H9 (cell line): ENCODE results near the gene RPS6KB2. TPM values are rescaled to one million over a fixed set of nuclear protein-coding genes. Genes with fewer than 3 reads are reported as not detected.
A peak's percentile ranks its signal among the peaks of the same experiment; 100 is the strongest.

ENCODE experiments used
- DNase-seq: peaks from one replicate; pipeline ENCODE4 v3.0.0-alpha.2; 2017
- H2AFZ ChIP-seq: one replicate; pipeline ENCODE4 v1.6.1; 2013; ENCODE audit warnings: mild to moderate bottlenecking, low read length, control low read depth, moderate library complexity
- H2AK5ac ChIP-seq: 2 replicates; pipeline ENCODE4 v1.6.1; 2013; ENCODE audit warnings: low read length, control low read depth, mixed read lengths; ENCODE audit not compliant: insufficient read length
- H2BK120ac ChIP-seq: one replicate; pipeline ENCODE4 v1.6.1; 2013; ENCODE audit warnings: low read depth, mild to moderate bottlenecking, low read length, control low read depth, inconsistent platforms; ENCODE audit not compliant: poor library complexity, severe bottlenecking
- H2BK12ac ChIP-seq: 2 replicates; pipeline ENCODE4 v1.6.1; 2013; ENCODE audit warnings: low read length, control low read depth, mixed read lengths, low read depth; ENCODE audit not compliant: insufficient read length
- H2BK15ac ChIP-seq: 2 replicates; pipeline ENCODE4 v1.6.1; 2013; ENCODE audit warnings: low read depth, low read length, control low read depth
- H2BK20ac ChIP-seq: one replicate; pipeline ENCODE4 v1.6.1; 2013; ENCODE audit warnings: low read depth, mild to moderate bottlenecking, low read length, control low read depth, inconsistent platforms; ENCODE audit not compliant: poor library complexity, severe bottlenecking
- H2BK5ac ChIP-seq: 2 replicates; pipeline ENCODE4 v1.6.1; 2013; ENCODE audit warnings: low read length, control low read depth, mixed read lengths; ENCODE audit not compliant: insufficient read length
- H3K14ac ChIP-seq: 2 replicates; pipeline ENCODE4 v1.6.1; 2013; ENCODE audit warnings: low read length, control low read depth; ENCODE audit not compliant: insufficient read depth
- H3K18ac ChIP-seq: 2 replicates; pipeline ENCODE4 v1.6.1; 2013; ENCODE audit warnings: low read depth, mild to moderate bottlenecking, mixed read lengths, low read length, control low read depth; ENCODE audit not compliant: insufficient read length
- H3K23ac ChIP-seq: 2 replicates; pipeline ENCODE4 v1.6.1; 2013; ENCODE audit warnings: low read length, control low read depth, mixed read lengths, low read depth; ENCODE audit not compliant: insufficient read length
- H3K23me2 ChIP-seq: 2 replicates; pipeline ENCODE4 v1.6.1; 2013; ENCODE audit warnings: low read depth, mild to moderate bottlenecking, mixed read lengths, low read length, control low read depth; ENCODE audit not compliant: insufficient read length, poor library complexity, severe bottlenecking
- H3K27ac ChIP-seq: 2 replicates; pipeline ENCODE4 v1.5.1; 2013; ENCODE audit warnings: low read length, control low read depth, mixed read lengths, low read depth; ENCODE audit not compliant: insufficient read length
- H3K27me3 ChIP-seq: 2 replicates; pipeline ENCODE4 v1.6.1; 2013; ENCODE audit warnings: low read length, control low read depth, inconsistent platforms; ENCODE audit not compliant: insufficient read depth
- H3K4ac ChIP-seq: 2 replicates; pipeline ENCODE4 v1.6.1; 2013; ENCODE audit warnings: low read depth, mild to moderate bottlenecking, control low read depth, inconsistent platforms, low read length, moderate library complexity
- H3K4me1 ChIP-seq: 2 replicates; pipeline ENCODE4 v1.6.1; 2013; ENCODE audit warnings: low read length, control low read depth, inconsistent platforms; ENCODE audit not compliant: insufficient read depth
- H3K4me2 ChIP-seq: 2 replicates; pipeline ENCODE4 v1.6.1; 2013; ENCODE audit warnings: low read length, control low read depth, mixed read lengths; ENCODE audit not compliant: insufficient read length, insufficient read depth
- H3K56ac ChIP-seq: 2 replicates; pipeline ENCODE4 v1.6.1; 2013; ENCODE audit warnings: low read depth, mild to moderate bottlenecking, mixed read lengths, low read length, control low read depth; ENCODE audit not compliant: insufficient read length
- H3K79me1 ChIP-seq: 2 replicates; pipeline ENCODE4 v1.6.1; 2013; ENCODE audit warnings: low read depth, mild to moderate bottlenecking, moderate library complexity, low read length, control low read depth, inconsistent platforms; ENCODE audit not compliant: insufficient read depth, poor library complexity, severe bottlenecking
- H3K79me2 ChIP-seq: 2 replicates; pipeline ENCODE4 v1.6.1; 2013; ENCODE audit warnings: low read length, control low read depth, inconsistent platforms; ENCODE audit not compliant: insufficient read depth
- H3K9ac ChIP-seq: 2 replicates; pipeline ENCODE4 v1.6.1; 2013; ENCODE audit warnings: low read length, control low read depth, mixed read lengths; ENCODE audit not compliant: insufficient read length; ENCODE audit errors: extremely low read depth
- H3K9me3 ChIP-seq: one replicate; pipeline ENCODE4 v1.6.1; 2013; ENCODE audit warnings: low read depth, low read length, inconsistent platforms; ENCODE audit not compliant: control insufficient read depth
- H3T11ph ChIP-seq: one replicate; pipeline ENCODE4 v1.6.1; 2013; ENCODE audit warnings: mild to moderate bottlenecking, low read length, control low read depth, inconsistent platforms
- H4K20me1 ChIP-seq: one replicate; pipeline ENCODE4 v1.6.1; 2013; ENCODE audit not compliant: control insufficient read depth, insufficient read length, insufficient read depth
- H4K5ac ChIP-seq: 2 replicates; pipeline ENCODE4 v1.6.1; 2013; ENCODE audit warnings: low read depth, mild to moderate bottlenecking, mixed read lengths, low read length, control low read depth; ENCODE audit not compliant: insufficient read length
- H4K8ac ChIP-seq: replicated peaks from 2 replicates; pipeline ENCODE4 v1.6.1; 2013; ENCODE audit warnings: low read length, control low read depth, mixed read lengths, low read depth; ENCODE audit not compliant: insufficient read length
- H4K91ac ChIP-seq: 2 replicates; pipeline ENCODE4 v1.6.1; 2013; ENCODE audit warnings: low read depth, mild to moderate bottlenecking, moderate library complexity, mixed read lengths, low read length, control low read depth; ENCODE audit not compliant: insufficient read length
- H3K27ac Mint-ChIP-seq, 3 experiments: 2 replicates in 2 of 3; 3 replicates in 1 of 3; pipeline ENCODE4 v1.8.0; 2020 to 2021; ENCODE audit warnings: mixed read lengths in 3 of 3, mild to moderate bottlenecking in 1 of 3, moderate library complexity in 1 of 3
- H3K27me3 Mint-ChIP-seq: 2 replicates; pipeline ENCODE4 v1.8.0; 2021; ENCODE audit warnings: low read depth, mild to moderate bottlenecking, moderate library complexity, mixed read lengths
- H3K36me3 Mint-ChIP-seq, 3 experiments: 2 replicates in 2 of 3; 3 replicates in 1 of 3; pipeline ENCODE4 v1.8.0; 2020 to 2021; ENCODE audit warnings: low read depth in 3 of 3, mixed read lengths in 3 of 3; ENCODE audit not compliant: insufficient read depth in 1 of 3
- H3K4me1 Mint-ChIP-seq, 2 experiments: 2 replicates each; pipeline ENCODE4 v1.8.0; 2020; ENCODE audit warnings: mixed read lengths in 2 of 2
- H3K4me3 Mint-ChIP-seq, 2 experiments: 2 replicates in 1 of 2; 3 replicates in 1 of 2; pipeline ENCODE4 v1.8.0; 2020 to 2021; ENCODE audit warnings: mild to moderate bottlenecking in 2 of 2, mixed read lengths in 2 of 2, moderate library complexity in 1 of 2
- H3K9me3 Mint-ChIP-seq, 2 experiments: 2 replicates in 1 of 2; 3 replicates in 1 of 2; pipeline ENCODE4 v1.8.0; 2020; ENCODE audit warnings: mild to moderate bottlenecking in 2 of 2, mixed read lengths in 2 of 2, moderate library complexity in 1 of 2
- WGBS: extraction: QIAGEN DNeasy Blood & Tissue Kit; methylation state at CpG from one replicate; pipeline ENCODE4 v1.1.7; 2013; ENCODE audit warnings: missing lambda C conversion rate, low lambda C conversion rate, mixed read lengths; ENCODE audit not compliant: insufficient read length; ENCODE audit errors: extremely low coverage; 5-methylcytosine and 5-hydroxymethylcytosine counted together
- total RNA-seq: library from RNA; stranded (reverse); gene quantifications from 2 replicates; pipeline ENCODE4 v1.2.1, GENCODE V29; 2021
- TF ChIP-seq, protein P1 (sequence below): fragments of 200-600 bp; sonication (generic); conservative IDR thresholded peaks from 3 replicates; pipeline ENCODE4 v1.8.0; 2021; ENCODE audit warnings: antibody characterized with exemption, mild to moderate bottlenecking

RPS6KB2 gene
- total RNA-seq, 1 experiment from 2014 or later: 51.7 TPM

DNA sequence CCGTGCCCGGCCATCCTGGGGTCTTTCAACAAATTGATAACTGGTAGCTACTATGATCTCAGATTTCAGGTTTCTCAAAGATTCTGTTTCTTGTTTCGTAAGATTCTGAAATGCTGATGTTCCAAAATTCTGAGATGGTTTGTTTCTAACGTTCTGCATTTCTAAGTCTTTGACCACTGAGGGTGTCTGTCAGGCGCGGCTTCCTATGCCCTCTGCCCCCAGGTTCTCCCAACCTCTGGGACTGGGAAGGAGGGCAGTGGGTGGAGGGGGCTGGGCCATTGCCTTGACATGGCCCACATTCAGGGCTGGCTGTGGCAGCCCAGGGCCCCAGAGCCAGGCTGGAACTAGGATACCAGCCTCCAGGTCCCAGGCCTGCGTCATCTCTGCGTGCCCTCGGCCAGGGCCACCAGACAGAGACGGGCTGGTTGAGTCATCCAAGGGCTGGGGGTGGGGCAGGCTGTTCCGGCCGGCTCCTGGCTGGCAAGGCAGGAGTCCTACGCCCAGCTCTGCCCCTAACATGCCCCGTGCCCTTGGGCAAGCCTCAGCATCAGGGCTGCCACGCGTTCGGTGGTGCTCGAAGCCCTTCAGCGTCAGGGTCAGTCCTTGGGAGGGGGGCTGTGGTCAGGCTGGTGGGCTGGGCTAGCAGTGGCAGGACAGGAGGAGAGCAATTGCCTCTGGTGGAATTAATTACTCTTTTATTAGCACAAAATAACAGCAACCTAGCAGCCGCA lies 35.6 kb downstream of the RPS6KB2 start:
- peak overlapping the region; percentile 49 for H3K4me2 ChIP-seq
- H4K8ac ChIP-seq: no peak overlapping the region
- H4K5ac ChIP-seq: no peak overlapping the region
- no peak overlapping the region for H3K27ac Mint-ChIP-seq
- H3K79me1 ChIP-seq: no peaks in the 10 kb centered on the region
- H2AK5ac ChIP-seq: no peak overlapping the region
- H3K14ac ChIP-seq: no peak overlapping the region; the same call in 1 of the 2 replicates
- H3K9me3 ChIP-seq: no peaks in the 10 kb centered on the region
- no peak overlapping the region for H3K27ac ChIP-seq
- H2BK5ac ChIP-seq: no peak overlapping the region
- H4K20me1 ChIP-seq: no peaks in the 10 kb centered on the region
- H4K91ac ChIP-seq: no peak overlapping the region
- H3K36me3 Mint-ChIP-seq: peaks cover 0 to 4% (median 0%) of the 10 kb centered on the region in 3 experiments; a peak in 2 of 7 replicates
- peaks cover 20 to 25% of the 10 kb centered on the region in 2 experiments for H3K4me1 Mint-ChIP-seq
- H3K4ac ChIP-seq: no peak overlapping the region
- H2BK120ac ChIP-seq: no peak overlapping the region
- no peak overlapping the region for H3K56ac ChIP-seq
- H2BK15ac ChIP-seq: no peak overlapping the region
- no peaks in the 10 kb centered on the region for H3K79me2 ChIP-seq
- peaks cover 12% of the 10 kb centered on the region for H3K23me2 ChIP-seq
- no peak overlapping the region for H3K18ac ChIP-seq
- peak overlapping the region; percentile 83 to 86 for H3K4me3 Mint-ChIP-seq
- H3K4me1 ChIP-seq: no peaks in the 10 kb centered on the region; the same call in 1 of the 2 replicates
- H2BK20ac ChIP-seq: no peak overlapping the region
- TF ChIP-seq, protein P1, sequence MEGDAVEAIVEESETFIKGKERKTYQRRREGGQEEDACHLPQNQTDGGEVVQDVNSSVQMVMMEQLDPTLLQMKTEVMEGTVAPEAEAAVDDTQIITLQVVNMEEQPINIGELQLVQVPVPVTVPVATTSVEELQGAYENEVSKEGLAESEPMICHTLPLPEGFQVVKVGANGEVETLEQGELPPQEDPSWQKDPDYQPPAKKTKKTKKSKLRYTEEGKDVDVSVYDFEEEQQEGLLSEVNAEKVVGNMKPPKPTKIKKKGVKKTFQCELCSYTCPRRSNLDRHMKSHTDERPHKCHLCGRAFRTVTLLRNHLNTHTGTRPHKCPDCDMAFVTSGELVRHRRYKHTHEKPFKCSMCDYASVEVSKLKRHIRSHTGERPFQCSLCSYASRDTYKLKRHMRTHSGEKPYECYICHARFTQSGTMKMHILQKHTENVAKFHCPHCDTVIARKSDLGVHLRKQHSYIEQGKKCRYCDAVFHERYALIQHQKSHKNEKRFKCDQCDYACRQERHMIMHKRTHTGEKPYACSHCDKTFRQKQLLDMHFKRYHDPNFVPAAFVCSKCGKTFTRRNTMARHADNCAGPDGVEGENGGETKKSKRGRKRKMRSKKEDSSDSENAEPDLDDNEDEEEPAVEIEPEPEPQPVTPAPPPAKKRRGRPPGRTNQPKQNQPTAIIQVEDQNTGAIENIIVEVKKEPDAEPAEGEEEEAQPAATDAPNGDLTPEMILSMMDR: no peak
- H3K9me3 Mint-ChIP-seq: no peaks in the 10 kb centered on the region
- H3K27me3 ChIP-seq: no peaks in the 10 kb centered on the region
- no peak overlapping the region for H2AFZ ChIP-seq
- no CpG with 5 or more reads among the region's 20 CpGs for WGBS
- H3T11ph ChIP-seq: no peak overlapping the region
- H3K27me3 Mint-ChIP-seq: peaks cover 5% of the 10 kb centered on the region
- H3K9ac ChIP-seq: no peak overlapping the region
- DNase-seq: peak; percentile 63
- no peak overlapping the region for H3K23ac ChIP-seq
- H2BK12ac ChIP-seq: no peak overlapping the region
